OCI-LY1 (cell line): ENCODE results near the gene EBP.
A peak's percentile ranks its signal among the peaks of the same experiment; 100 is the strongest.
"Not testable (repeated sequence)": the region's sequence is repeated elsewhere in the genome, so short reads cannot be mapped to it uniquely, and the experiment has no call there.

Source experiments
- H2AFZ ChIP-seq: fragments of 200-600 bp; sonication (generic), shearing (Covaris generic); 2 replicates; pipeline ENCODE4 v1.6.0; 2014; ENCODE audit warnings: antibody characterized with exemption, mild to moderate bottlenecking, low read length
- H3F3A ChIP-seq: fragments of 200-600 bp; sonication (generic), shearing (Covaris generic); 2 replicates; pipeline ENCODE4 v1.6.0; 2014; ENCODE audit warnings: mild to moderate bottlenecking, antibody characterized with exemption, low read length, moderate library complexity; ENCODE audit not compliant: insufficient read depth
- H3K27ac ChIP-seq: fragments of 200-600 bp; sonication (generic); 2 replicates; pipeline ENCODE4 v1.5.1; 2014; ENCODE audit warnings: low read length, mixed run types, mild to moderate bottlenecking, low read depth; ENCODE audit not compliant: poor library complexity, severe bottlenecking
- H3K27me3 ChIP-seq: fragments of 200-600 bp; sonication (generic); 2 replicates; pipeline ENCODE4 v1.6.0; 2014; ENCODE audit warnings: antibody characterized with exemption, mild to moderate bottlenecking, low read length, moderate library complexity; ENCODE audit not compliant: insufficient read depth
- H3K36me3 ChIP-seq: fragments of 200-600 bp; sonication (generic); 2 replicates; pipeline ENCODE4 v1.6.1; 2014; ENCODE audit warnings: mild to moderate bottlenecking, antibody characterized with exemption, low read length, moderate library complexity, mixed read lengths; ENCODE audit not compliant: insufficient read depth
- H3K4me1 ChIP-seq: fragments of 200-600 bp; sonication (generic); 2 replicates; pipeline ENCODE4 v1.5.1; 2014; ENCODE audit warnings: mild to moderate bottlenecking, low read length, moderate library complexity; ENCODE audit not compliant: insufficient read depth, severe bottlenecking
- H3K4me2 ChIP-seq: fragments of 200-600 bp; sonication (generic), shearing (Covaris generic); 2 replicates; pipeline ENCODE4 v1.6.1; 2014; ENCODE audit warnings: low read length
- H3K4me3 ChIP-seq: fragments of 200-600 bp; sonication (generic); 2 replicates; pipeline ENCODE4 v1.5.1; 2014; ENCODE audit warnings: low read length, low read depth, mild to moderate bottlenecking, mixed read lengths; ENCODE audit not compliant: poor library complexity, severe bottlenecking
- H3K79me2 ChIP-seq: fragments of 200-600 bp; shearing (Covaris generic); 2 replicates; pipeline ENCODE4 v1.6.1; 2016; ENCODE audit warnings: mixed run types, low read length, mixed read lengths; ENCODE audit not compliant: insufficient read depth
- H3K9ac ChIP-seq: fragments of 200-600 bp; sonication (generic), shearing (Covaris generic); 2 replicates; pipeline ENCODE4 v1.6.1; 2014; ENCODE audit warnings: mild to moderate bottlenecking, low read length, mixed read lengths
- H3K9me2 ChIP-seq: fragments of 200-600 bp; sonication (generic), shearing (Covaris generic); 2 replicates; pipeline ENCODE4 v1.6.1; 2014; ENCODE audit warnings: low read depth, mild to moderate bottlenecking, low read length, mixed read lengths
- H3K9me3 ChIP-seq: fragments of 200-600 bp; shearing (Covaris generic); 2 replicates; pipeline ENCODE4 v1.6.1; 2014; ENCODE audit warnings: low read length, mixed read lengths
- H4K20me1 ChIP-seq: fragments of 200-600 bp; sonication (generic), shearing (Covaris generic); 2 replicates; pipeline ENCODE4 v1.6.0; 2016; ENCODE audit warnings: mild to moderate bottlenecking, low read length; ENCODE audit not compliant: insufficient read depth
- EZH2 ChIP-seq: fragments of 200-600 bp; sonication (generic), shearing (Covaris generic); IDR thresholded peaks from 2 replicates; pipeline ENCODE4 v1.8.0; 2017; ENCODE audit warnings: borderline replicate concordance, mixed run types, mild to moderate bottlenecking, antibody characterized with exemption, low read length, moderate library complexity, mixed read lengths
- TF ChIP-seq, protein P1 (sequence below): fragments of 200-600 bp; sonication (generic), shearing (Covaris generic); IDR thresholded peaks from 2 replicates; pipeline ENCODE4 v1.5.1; 2017; ENCODE audit warnings: mild to moderate bottlenecking, antibody characterized with exemption, low read length, moderate library complexity, mixed read lengths

Gene EBP

DNA sequence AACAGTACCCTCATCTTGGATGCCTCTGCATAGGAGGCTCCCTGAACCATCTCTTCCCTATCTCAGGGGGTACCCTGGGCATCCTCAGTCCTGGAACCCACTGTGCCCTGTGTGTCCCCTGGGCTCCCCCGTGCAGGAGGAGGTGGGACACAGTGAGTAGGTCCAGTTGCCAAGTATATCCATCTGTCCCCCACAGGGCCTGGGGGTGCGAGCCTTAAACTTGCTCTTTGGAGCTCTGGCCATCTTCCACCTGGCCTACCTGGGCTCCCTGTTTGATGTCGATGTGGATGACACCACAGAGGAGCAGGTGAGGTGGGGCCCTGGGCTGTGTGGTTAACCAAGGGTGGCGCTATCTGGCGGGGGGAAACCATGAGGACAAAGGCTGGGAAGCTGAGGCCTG lies 4.6 kb upstream of the EBP start:
- no peaks in the 10 kb centered on the region for H3F3A ChIP-seq
- no peak overlapping the region for H3K27ac ChIP-seq
- H3K9ac ChIP-seq = no peak overlapping the region
- peaks cover under 1% of the 10 kb centered on the region; the same call in 1 of the 2 replicates for H3K36me3 ChIP-seq
- no peaks in the 10 kb centered on the region for H3K9me2 ChIP-seq
- H3K4me2 ChIP-seq = no peak overlapping the region
- H2AFZ ChIP-seq = no peak overlapping the region
- peaks cover under 1% of the 10 kb centered on the region for H3K79me2 ChIP-seq
- no peaks in the 10 kb centered on the region for H4K20me1 ChIP-seq
- H3K9me3 ChIP-seq = no peaks in the 10 kb centered on the region
- H3K4me1 ChIP-seq = peaks cover 9% of the 10 kb centered on the region
- H3K27me3 ChIP-seq = no peaks in the 10 kb centered on the region
- TF ChIP-seq, protein P1, sequence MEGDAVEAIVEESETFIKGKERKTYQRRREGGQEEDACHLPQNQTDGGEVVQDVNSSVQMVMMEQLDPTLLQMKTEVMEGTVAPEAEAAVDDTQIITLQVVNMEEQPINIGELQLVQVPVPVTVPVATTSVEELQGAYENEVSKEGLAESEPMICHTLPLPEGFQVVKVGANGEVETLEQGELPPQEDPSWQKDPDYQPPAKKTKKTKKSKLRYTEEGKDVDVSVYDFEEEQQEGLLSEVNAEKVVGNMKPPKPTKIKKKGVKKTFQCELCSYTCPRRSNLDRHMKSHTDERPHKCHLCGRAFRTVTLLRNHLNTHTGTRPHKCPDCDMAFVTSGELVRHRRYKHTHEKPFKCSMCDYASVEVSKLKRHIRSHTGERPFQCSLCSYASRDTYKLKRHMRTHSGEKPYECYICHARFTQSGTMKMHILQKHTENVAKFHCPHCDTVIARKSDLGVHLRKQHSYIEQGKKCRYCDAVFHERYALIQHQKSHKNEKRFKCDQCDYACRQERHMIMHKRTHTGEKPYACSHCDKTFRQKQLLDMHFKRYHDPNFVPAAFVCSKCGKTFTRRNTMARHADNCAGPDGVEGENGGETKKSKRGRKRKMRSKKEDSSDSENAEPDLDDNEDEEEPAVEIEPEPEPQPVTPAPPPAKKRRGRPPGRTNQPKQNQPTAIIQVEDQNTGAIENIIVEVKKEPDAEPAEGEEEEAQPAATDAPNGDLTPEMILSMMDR = no peak
- no peak for TF ChIP-seq EZH2
- no peak overlapping the region for H3K4me3 ChIP-seq

DNA sequence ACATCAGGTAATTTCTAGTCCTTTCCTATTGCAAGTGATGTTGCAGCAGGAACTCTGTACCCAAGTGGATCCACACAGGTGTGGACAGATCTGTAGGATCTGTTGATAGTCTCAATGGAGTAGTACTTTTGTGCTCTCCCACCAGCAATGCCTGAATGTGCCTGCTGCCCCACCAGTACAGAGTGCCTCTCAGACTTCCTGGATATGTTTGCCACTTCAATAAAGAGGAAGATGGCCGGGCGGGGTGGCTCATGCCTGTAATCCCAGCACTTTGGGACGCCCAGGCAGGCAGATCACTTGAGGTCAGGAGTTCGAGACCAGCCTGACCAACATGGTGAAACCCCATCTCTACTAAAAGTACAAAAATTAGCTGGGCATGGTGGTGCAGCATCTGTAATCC lies 2.1 kb upstream of the EBP start:
- H3K9me3 ChIP-seq, H2AFZ ChIP-seq, H3F3A ChIP-seq, H3K4me2 ChIP-seq, H3K27ac ChIP-seq, H3K9ac ChIP-seq, H3K27me3 ChIP-seq, H3K79me2 ChIP-seq, H3K9me2 ChIP-seq, H4K20me1 ChIP-seq, H3K36me3 ChIP-seq, H3K4me3 ChIP-seq: not testable (repeated sequence)
- peaks cover 24% of the 10 kb centered on the region for H3K4me1 ChIP-seq

DNA sequence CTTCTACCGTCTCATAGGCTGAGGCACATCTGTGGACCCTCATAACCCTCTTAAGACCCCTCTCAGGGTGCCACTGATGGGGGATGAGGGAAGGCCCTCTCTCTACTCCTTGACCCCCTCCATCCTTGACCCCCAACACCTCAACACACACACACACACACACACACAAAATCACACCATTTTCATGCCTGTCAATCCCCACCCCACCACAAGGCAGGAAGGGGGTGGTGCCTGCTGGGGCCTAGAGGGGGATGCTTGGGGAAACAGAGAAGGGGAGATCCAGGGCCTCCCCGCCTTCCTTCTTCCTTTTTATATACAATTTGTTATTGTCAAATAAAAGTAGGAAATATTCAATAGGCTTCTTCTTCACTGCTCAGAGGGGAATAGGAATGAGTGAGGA lies 1.2 kb upstream of the EBP start:
- H3F3A ChIP-seq = no peaks in the 10 kb centered on the region
- H3K36me3 ChIP-seq = peaks cover 17% of the 10 kb centered on the region
- H3K4me2 ChIP-seq = no peak overlapping the region
- no peaks in the 10 kb centered on the region for H3K9me2 ChIP-seq
- no peaks in the 10 kb centered on the region for H3K9me3 ChIP-seq
- H3K4me1 ChIP-seq = peaks cover 27% of the 10 kb centered on the region
- H4K20me1 ChIP-seq = no peaks in the 10 kb centered on the region
- H3K27ac ChIP-seq = no peak overlapping the region
- H3K27me3 ChIP-seq = no peaks in the 10 kb centered on the region
- H2AFZ ChIP-seq = no peak overlapping the region
- no peak overlapping the region for H3K9ac ChIP-seq
- peaks cover 9% of the 10 kb centered on the region for H3K79me2 ChIP-seq
- TF ChIP-seq, protein P1 = no peak
- no peak for TF ChIP-seq EZH2
- no peak overlapping the region for H3K4me3 ChIP-seq

DNA sequence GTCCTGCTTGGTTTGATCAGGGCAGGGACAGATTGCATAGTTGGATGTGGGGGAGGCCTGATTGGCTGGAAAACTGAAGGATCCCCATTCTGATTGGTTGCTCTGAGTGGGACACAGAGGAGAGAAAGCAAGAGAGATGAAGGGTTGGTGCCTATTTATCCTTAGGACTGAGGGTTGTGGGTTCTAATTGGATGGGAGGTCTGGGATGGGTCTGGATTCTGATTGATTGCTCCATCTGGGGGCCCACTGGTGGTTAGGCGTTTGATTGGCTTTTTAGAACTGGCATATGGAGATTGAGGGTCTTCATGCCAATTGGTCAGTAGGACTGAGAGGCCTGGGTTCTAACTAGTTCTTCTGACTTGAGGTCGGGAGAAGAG lies 644 bp upstream of the EBP start:
- H3K4me2 ChIP-seq = peak overlapping the region; percentile 91
- TF ChIP-seq, protein P1 = no peak
- TF ChIP-seq EZH2 = no peak
- H2AFZ ChIP-seq = no peak overlapping the region
- H3K9me2 ChIP-seq = no peaks in the 10 kb centered on the region
- peak overlapping the region; percentile 59 for H3K27ac ChIP-seq
- H3K4me1 ChIP-seq = peaks cover 27% of the 10 kb centered on the region
- no peaks in the 10 kb centered on the region for H3F3A ChIP-seq
- no peaks in the 10 kb centered on the region for H3K27me3 ChIP-seq
- H4K20me1 ChIP-seq = no peaks in the 10 kb centered on the region
- H3K9me3 ChIP-seq = no peaks in the 10 kb centered on the region
- H3K9ac ChIP-seq = peak overlapping the region; percentile 71
- peaks cover 9% of the 10 kb centered on the region for H3K79me2 ChIP-seq
- peak overlapping the region; percentile 99 for H3K4me3 ChIP-seq
- H3K36me3 ChIP-seq = peaks cover 21% of the 10 kb centered on the region
